Transverse colon (tissue), 4 donors: ENCODE results near the gene MAP2K6.

ENCODE experiments used
- CTCF ChIP-seq, 5 experiments: fragments of 200-600 bp in 3 of 5; fragments of 450-650 bp in 2 of 5; sonication (generic) in 3 of 5; IDR thresholded peaks; 1 replicate in 2 of 5; 2 replicates in 3 of 5; pipeline ENCODE4 v1.5.1; 2016 to 2017; ENCODE audit warnings: antibody characterized with exemption in 5 of 5, inconsistent platforms in 3 of 5, mild to moderate bottlenecking in 2 of 5, moderate library complexity in 1 of 5
- POLR2A ChIP-seq: fragments of 450-650 bp; IDR thresholded peaks from one replicate; pipeline ENCODE4 v1.6.1; 2016; ENCODE audit warnings: antibody characterized with exemption, mild to moderate bottlenecking, moderate library complexity
- POLR2AphosphoS5 ChIP-seq, 3 donors: sonication (generic); formaldehyde crosslinking; IDR thresholded peaks; one replicate each; pipeline ENCODE4 v1.6.1; 2016; ENCODE audit warnings: antibody characterized with exemption in 3 of 3

DNA sequence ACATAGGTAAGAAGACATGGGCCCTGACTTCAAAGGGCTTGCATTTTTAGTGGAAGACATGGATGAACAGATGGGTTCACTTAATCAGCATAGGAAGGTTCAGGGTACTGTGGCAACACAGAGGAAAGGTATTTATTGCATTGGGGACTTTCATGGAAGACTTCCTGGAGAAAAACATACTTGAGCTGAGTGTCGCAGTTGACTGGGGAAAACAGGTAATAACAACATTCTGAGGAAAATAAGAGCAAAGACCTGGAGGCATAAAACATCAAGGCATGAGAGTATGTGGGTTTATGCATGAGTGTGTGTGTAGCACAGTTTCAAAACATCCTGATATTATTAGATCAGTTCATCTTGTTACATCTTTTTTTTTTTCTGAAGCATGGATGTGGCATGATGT is 82.7 kb downstream of the MAP2K6 start:
- TF ChIP-seq CTCF (IDR thresholded peaks at IDR 0.05): no peak
- no peak for TF ChIP-seq POLR2AphosphoS5 (IDR thresholded peaks at IDR 0.05)
- no peak for TF ChIP-seq POLR2A
